Measurements from ENCODE around the gene KDM4C.

Gene KDM4C

GRCh38 chr9:6909181-6909580 lies 151.4 kb downstream of the KDM4C start:
- DNase-seq, result no peak

GRCh38 chr9:6910032-6910431 lies 152.3 kb downstream of the KDM4C start:
- no peak for DNase-seq

GRCh38 chr9:6910497-6910896 lies 152.7 kb downstream of the KDM4C start:
- DNase-seq, result no peak

- DNase-seq, result no peak
Observed at GRCh38 chr9:6911901-6912638, 154.3 kb downstream of the KDM4C start.

- no peak for DNase-seq
Observed at GRCh38 chr9:6915635-6916034, 157.9 kb downstream of the KDM4C start.

GRCh38 chr9:6917162-6917561 lies 159.4 kb downstream of the KDM4C start:
- DNase-seq, result no peak

- DNase-seq, result no peak
Observed at GRCh38 chr9:6920041-6920440, 162.3 kb downstream of the KDM4C start.

- no peak for DNase-seq
Observed at GRCh38 chr9:6921315-6921714, 163.5 kb downstream of the KDM4C start.

GRCh38 chr9:6922124-6922676 lies 164.4 kb downstream of the KDM4C start:
- DNase-seq, result no peak

GRCh38 chr9:6922680-6923079 lies 164.9 kb downstream of the KDM4C start:
- DNase-seq, result no peak

- DNase-seq, result no peak
Observed at GRCh38 chr9:6923086-6923485, 165.3 kb downstream of the KDM4C start.

GRCh38 chr9:6924149-6924548 lies 166.4 kb downstream of the KDM4C start:
- DNase-seq, result no peak

GRCh38 chr9:6924988-6925563 lies 167.3 kb downstream of the KDM4C start:
- no peak for DNase-seq

GRCh38 chr9:6925836-6926235 lies 168.1 kb downstream of the KDM4C start:
- no peak for DNase-seq

- DNase-seq, result no peak
Observed at GRCh38 chr9:6926436-6926835, 168.7 kb downstream of the KDM4C start.

- no peak for DNase-seq
Observed at GRCh38 chr9:6927838-6928237, 170.1 kb downstream of the KDM4C start.

- no peak for DNase-seq
Observed at GRCh38 chr9:6928863-6929262, 171.1 kb downstream of the KDM4C start.

- DNase-seq, result no peak
Observed at GRCh38 chr9:6929441-6930215, 171.9 kb downstream of the KDM4C start.

- no peak for DNase-seq
Observed at GRCh38 chr9:6930827-6931226, 173.1 kb downstream of the KDM4C start.

GRCh38 chr9:6931913-6932312 lies 174.1 kb downstream of the KDM4C start:
- DNase-seq, result no peak

GRCh38 chr9:6936103-6936502 lies 178.3 kb downstream of the KDM4C start:
- DNase-seq, result no peak

GRCh38 chr9:6937209-6937608 lies 179.4 kb downstream of the KDM4C start:
- no peak for DNase-seq

GRCh38 chr9:6938447-6938846 lies 180.7 kb downstream of the KDM4C start:
- no peak for DNase-seq

GRCh38 chr9:6938873-6939272 lies 181.1 kb downstream of the KDM4C start:
- no peak for DNase-seq

Measured in activated gamma-delta T cell treated with Interleukin-2 at 50 U/mL for 16 hours (primary cell).